SK-N-SH treated with all-trans-retinoic acid at 6 μM for 48 hours (cell line): ENCODE measurements around the gene TAS1R1.
A peak's percentile ranks its signal among the peaks of the same experiment; 100 is the strongest.

Source experiments
- CSDC2 ChIP-seq: fragments of 250-450 bp; sonication (Bioruptor Pico); IDR thresholded peaks from 2 replicates; pipeline ENCODE4 v1.5.0; 2020; ENCODE audit warnings: mild to moderate bottlenecking, moderate library complexity
- RARB ChIP-seq: fragments of 250-450 bp; sonication (Bioruptor Pico); IDR thresholded peaks from 2 replicates; pipeline ENCODE4 v1.8.0; 2021; ENCODE audit warnings: mild to moderate bottlenecking, moderate library complexity
- TCF4 ChIP-seq: fragments of 250-450 bp; sonication (Bioruptor Pico); IDR thresholded peaks from 2 replicates; pipeline ENCODE4 v1.8.0; 2021; ENCODE audit warnings: mild to moderate bottlenecking, moderate library complexity, borderline replicate concordance
- ZNF70 ChIP-seq: fragments of 450-650 bp; formaldehyde crosslinking; IDR thresholded peaks from 2 replicates; pipeline ENCODE4 v1.5.0; 2020; ENCODE audit warnings: mild to moderate bottlenecking, moderate library complexity

GRCh38 chr1:6519935-6520671 is 35.0 kb upstream of the TAS1R1 start:
- no peak for TF ChIP-seq ZNF70 (CRISPR knock-in tag)
- TF ChIP-seq CSDC2 (CRISPR knock-in tag): no peak
- no peak for TF ChIP-seq RARB (CRISPR knock-in tag)
- TF ChIP-seq TCF4 (CRISPR knock-in tag): peak; percentile 17; the same call in 1 of the 2 replicates
